DMS153 treated with DMSO at 0.1 percent for 48 hours (cell line): ENCODE measurements around the gene LDLRAP1.

Experiments used
- DNase-seq: peaks from one replicate; lab custom pipeline; 2025; ENCODE audit not compliant: unreplicated experiment; lab: John Stamatoyannopoulos, UW

The LDLRAP1 gene

GRCh38 chr1:25541889-25542658 is 1.3 kb upstream of the LDLRAP1 start:
- DNase-seq = no peak

- no peak for DNase-seq
Measured at GRCh38 chr1:25543005-25543424, 391 bp upstream of the LDLRAP1 start.

- DNase-seq = peak; percentile 7
Measured at GRCh38 chr1:25544243-25544764, 898 bp downstream of the LDLRAP1 start.

- DNase-seq = no peak
Measured at GRCh38 chr1:25544819-25545218, 1.4 kb downstream of the LDLRAP1 start.

- no peak for DNase-seq
Measured at GRCh38 chr1:25545767-25546166, 2.4 kb downstream of the LDLRAP1 start.

- DNase-seq = no peak
Measured at GRCh38 chr1:25546193-25546592, 2.8 kb downstream of the LDLRAP1 start.

GRCh38 chr1:25548601-25549000 is 5.2 kb downstream of the LDLRAP1 start:
- DNase-seq = no peak

- DNase-seq = no peak
Measured at GRCh38 chr1:25549273-25550154, 6.1 kb downstream of the LDLRAP1 start.

- no peak for DNase-seq
Measured at GRCh38 chr1:25550155-25550506, 6.7 kb downstream of the LDLRAP1 start.

- no peak for DNase-seq
Measured at GRCh38 chr1:25550683-25551310, 7.4 kb downstream of the LDLRAP1 start.

- DNase-seq = no peak
Measured at GRCh38 chr1:25553749-25554429, 10.5 kb downstream of the LDLRAP1 start.

- no peak for DNase-seq
Measured at GRCh38 chr1:25554430-25554780, 11.0 kb downstream of the LDLRAP1 start.

- DNase-seq = no peak
Measured at GRCh38 chr1:25554886-25555752, 11.7 kb downstream of the LDLRAP1 start.

GRCh38 chr1:25555753-25556092 is 12.3 kb downstream of the LDLRAP1 start:
- no peak for DNase-seq

GRCh38 chr1:25556132-25556670 is 12.8 kb downstream of the LDLRAP1 start:
- DNase-seq = no peak

- DNase-seq = no peak
Measured at GRCh38 chr1:25556791-25557476, 13.5 kb downstream of the LDLRAP1 start.

GRCh38 chr1:25557543-25557942 is 14.1 kb downstream of the LDLRAP1 start:
- DNase-seq = no peak

GRCh38 chr1:25559031-25559430 is 15.6 kb downstream of the LDLRAP1 start:
- DNase-seq = no peak

- no peak for DNase-seq
Measured at GRCh38 chr1:25560001-25560400, 16.6 kb downstream of the LDLRAP1 start.
